Measurements from ENCODE around the gene LRRC71.

DNA sequence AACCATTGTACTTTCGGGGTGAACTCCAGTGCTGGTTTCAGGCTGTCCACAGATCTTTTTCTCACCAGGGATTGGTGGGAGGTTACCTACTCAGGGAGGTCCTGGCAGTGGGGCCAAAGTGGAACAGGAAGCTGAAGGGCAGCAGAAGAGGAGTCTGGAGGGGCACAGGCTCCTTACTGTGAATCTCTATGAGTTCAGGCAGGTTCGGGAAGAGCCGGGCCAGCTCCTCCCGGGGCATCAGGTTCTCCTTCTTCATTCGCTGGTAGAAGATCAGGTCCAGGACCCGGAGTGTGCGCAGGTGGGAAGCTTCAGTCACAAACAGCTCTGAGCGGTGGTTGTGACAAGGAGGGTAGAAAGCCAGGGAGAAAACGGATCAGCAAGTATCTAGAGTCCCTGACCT lies 26.7 kb downstream of the LRRC71 start:
- TF ChIP-seq, protein P1, sequence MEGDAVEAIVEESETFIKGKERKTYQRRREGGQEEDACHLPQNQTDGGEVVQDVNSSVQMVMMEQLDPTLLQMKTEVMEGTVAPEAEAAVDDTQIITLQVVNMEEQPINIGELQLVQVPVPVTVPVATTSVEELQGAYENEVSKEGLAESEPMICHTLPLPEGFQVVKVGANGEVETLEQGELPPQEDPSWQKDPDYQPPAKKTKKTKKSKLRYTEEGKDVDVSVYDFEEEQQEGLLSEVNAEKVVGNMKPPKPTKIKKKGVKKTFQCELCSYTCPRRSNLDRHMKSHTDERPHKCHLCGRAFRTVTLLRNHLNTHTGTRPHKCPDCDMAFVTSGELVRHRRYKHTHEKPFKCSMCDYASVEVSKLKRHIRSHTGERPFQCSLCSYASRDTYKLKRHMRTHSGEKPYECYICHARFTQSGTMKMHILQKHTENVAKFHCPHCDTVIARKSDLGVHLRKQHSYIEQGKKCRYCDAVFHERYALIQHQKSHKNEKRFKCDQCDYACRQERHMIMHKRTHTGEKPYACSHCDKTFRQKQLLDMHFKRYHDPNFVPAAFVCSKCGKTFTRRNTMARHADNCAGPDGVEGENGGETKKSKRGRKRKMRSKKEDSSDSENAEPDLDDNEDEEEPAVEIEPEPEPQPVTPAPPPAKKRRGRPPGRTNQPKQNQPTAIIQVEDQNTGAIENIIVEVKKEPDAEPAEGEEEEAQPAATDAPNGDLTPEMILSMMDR (IDR thresholded peaks at IDR 0.05; ENCODE audit: insufficient read depth, low read depth, low read length) = no peak
- TF ChIP-seq EZH2 (IDR thresholded peaks at IDR 0.05; ENCODE audit: insufficient read depth, low read length) = no peak

Data from astrocyte (in vitro differentiated cells and primary cell).